CD4-positive, CD25-positive, alpha-beta regulatory T cell (primary cell): ENCODE data around the gene FN3K. TPM values are rescaled to one million over a fixed set of nuclear protein-coding genes. Genes with fewer than 3 reads are reported as not detected.

Experiments
- ATAC-seq, 2 donors: fragments of 150-1000 bp; cut with Tn5 transposase; one replicate each; pipeline ENCODE4 v1.10.0; 2021; ENCODE audit warnings: low read depth in 2 of 2, moderate number of reproducible peaks in 2 of 2, moderate library complexity in 1 of 2
- DNase-seq, 3 donors: peaks; one replicate each; pipeline versions ENCODE4 v3.0.0 to v3.0.0-alpha.2; 2012 to 2022; ENCODE audit warnings: mixed read lengths in 1 of 3
- H3K27ac ChIP-seq: one replicate; pipeline ENCODE4 v1.7.0; 2013; ENCODE audit warnings: mild to moderate bottlenecking, low read length; ENCODE audit not compliant: insufficient read depth, poor library complexity, severe bottlenecking
- H3K27me3 ChIP-seq: one replicate; pipeline ENCODE4 v1.7.0; 2013; ENCODE audit warnings: low read length; ENCODE audit not compliant: control insufficient read depth, insufficient read depth
- H3K36me3 ChIP-seq: one replicate; pipeline ENCODE4 v1.7.0; 2013; ENCODE audit warnings: mild to moderate bottlenecking, low read length, moderate library complexity; ENCODE audit not compliant: control insufficient read depth, insufficient read depth
- H3K4me1 ChIP-seq: 2 replicates; pipeline ENCODE4 v1.7.0; 2013; ENCODE audit warnings: mild to moderate bottlenecking, low read length; ENCODE audit not compliant: insufficient read depth, control insufficient read depth, poor library complexity, severe bottlenecking
- H3K4me3 ChIP-seq: one replicate; pipeline ENCODE4 v1.7.0; 2013; ENCODE audit warnings: low read depth, mild to moderate bottlenecking, low read length, moderate library complexity
- H3K9me3 ChIP-seq, 2 experiments: 1 replicate in 1 of 2; 2 replicates in 1 of 2; pipeline ENCODE4 v1.7.0; 2013; ENCODE audit warnings: low read length in 2 of 2, mild to moderate bottlenecking in 1 of 2, moderate library complexity in 1 of 2; ENCODE audit not compliant: control insufficient read depth in 2 of 2
- H3K27ac Mint-ChIP-seq, 3 donors: one replicate each; pipeline ENCODE4 v1.8.0; 2020 to 2022; ENCODE audit warnings: mild to moderate bottlenecking in 3 of 3, mixed read lengths in 3 of 3, moderate library complexity in 2 of 3
- H3K27me3 Mint-ChIP-seq: one replicate; pipeline ENCODE4 v1.8.0; 2022; ENCODE audit warnings: mild to moderate bottlenecking, mixed read lengths
- H3K36me3 Mint-ChIP-seq: one replicate; pipeline ENCODE4 v1.8.0; 2020; ENCODE audit warnings: mixed read lengths
- H3K4me1 Mint-ChIP-seq, 4 donors: one replicate each; pipeline ENCODE4 v1.8.0; 2020 to 2022; ENCODE audit warnings: mixed read lengths in 4 of 4, mild to moderate bottlenecking in 1 of 4
- H3K4me3 Mint-ChIP-seq, 4 donors: one replicate each; pipeline ENCODE4 v1.8.0; 2020 to 2022; ENCODE audit warnings: mild to moderate bottlenecking in 4 of 4, mixed read lengths in 4 of 4, moderate library complexity in 3 of 4
- H3K9me3 Mint-ChIP-seq, 7 donors: one replicate each; pipeline ENCODE4 v1.8.0; 2020 to 2022; ENCODE audit warnings: mixed read lengths in 7 of 7, mild to moderate bottlenecking in 3 of 7, moderate library complexity in 2 of 7
- polyA plus RNA-seq, 4 donors: library from polyadenylated mRNA; unstranded; fragments of 300-500 nt; fragmentation: Illumina TruSeq; gene quantifications; one replicate each; pipeline ENCODE4 v1.2.3, GENCODE V29; 2021
- total RNA-seq: library from RNA; stranded (reverse); gene quantifications from one replicate; pipeline ENCODE4 v1.2.3, GENCODE V29; 2022

The FN3K gene
- total and polyA plus RNA-seq, 5 donors from 2014 or later, result 0.18 to 2.0 (median 0.26) TPM

DNA sequence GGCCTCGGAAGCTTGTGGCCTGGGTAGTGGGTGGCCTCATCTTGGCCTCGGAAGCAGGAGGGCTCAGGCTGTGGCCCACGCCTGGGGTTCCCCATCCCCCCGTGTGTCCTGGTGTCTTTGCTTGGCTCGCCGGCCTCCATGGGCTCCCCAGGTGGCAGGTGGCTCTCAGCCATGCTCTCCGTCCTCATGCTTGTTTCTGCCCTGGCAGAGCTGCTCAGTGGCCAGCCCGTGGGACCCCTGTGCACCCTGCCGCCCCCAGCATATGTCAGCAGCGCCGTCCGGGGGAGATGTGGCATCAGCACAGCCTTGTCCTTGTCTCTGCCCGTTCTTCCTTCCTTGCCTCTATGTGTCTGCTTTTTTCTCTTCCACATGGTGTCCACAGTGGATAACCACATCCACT, 55.0 kb downstream of the FN3K start:
- Mint-ChIP-seq H3K27me3 (no peaks in the 10 kb centered on the region), H3K9me3 (no peaks in the 10 kb centered on the region), H3K36me3 (peaks cover 18% of the 10 kb centered on the region), H3K4me1 (peaks cover 0 to 11% (median 4%) of the 10 kb centered on the region in 4 donors), H3K4me3 (peak overlapping the region in 1 of 4 donors; percentile 27), H3K27ac (no peak overlapping the region)
- no peaks in the 10 kb centered on the region for H3K9me3 ChIP-seq
- no peak overlapping the region for H3K4me3 ChIP-seq
- ATAC-seq (no peak), DNase-seq (no peak)
- H3K27ac ChIP-seq, result no peak overlapping the region
- peaks cover 6% of the 10 kb centered on the region for H3K36me3 ChIP-seq
- no peaks in the 10 kb centered on the region for H3K4me1 ChIP-seq
- no peaks in the 10 kb centered on the region for H3K27me3 ChIP-seq

DNA sequence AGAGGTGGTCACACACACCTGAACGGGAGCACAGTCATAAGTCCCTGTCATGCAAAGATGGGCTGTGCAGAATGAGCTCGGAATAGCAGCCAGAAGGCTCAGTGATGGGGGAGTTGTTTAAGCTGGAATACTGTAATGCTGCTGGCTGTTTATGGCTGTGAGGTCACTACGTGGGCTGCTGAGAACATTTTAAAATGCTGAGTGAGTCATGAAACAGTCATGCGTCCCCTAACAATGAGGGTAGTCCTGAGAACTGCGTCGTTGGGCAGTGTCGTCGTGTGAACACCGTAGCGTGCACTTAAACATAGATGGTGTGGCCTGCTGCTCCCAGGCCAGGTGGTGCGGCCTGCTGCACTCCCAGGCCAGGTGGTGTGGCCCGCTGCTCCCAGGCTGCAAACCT, 56.1 kb downstream of the FN3K start:
- Histone ChIP-seq H3K9me3 (no peaks in the 10 kb centered on the region), H3K36me3 (peaks cover 6% of the 10 kb centered on the region), H3K4me1 (no peaks in the 10 kb centered on the region), H3K4me3 (no peak overlapping the region), H3K27me3 (no peaks in the 10 kb centered on the region), H3K27ac (no peak overlapping the region)
- Mint-ChIP-seq H3K4me3 (no peak overlapping the region), H3K36me3 (peaks cover 18% of the 10 kb centered on the region), H3K27me3 (no peaks in the 10 kb centered on the region), H3K9me3 (no peaks in the 10 kb centered on the region), H3K4me1 (peaks cover 0 to 11% (median 5%) of the 10 kb centered on the region in 4 donors), H3K27ac (peak overlapping the region in 1 of 3 donors; percentile 51)
- ATAC-seq (no peak), DNase-seq (no peak)

DNA sequence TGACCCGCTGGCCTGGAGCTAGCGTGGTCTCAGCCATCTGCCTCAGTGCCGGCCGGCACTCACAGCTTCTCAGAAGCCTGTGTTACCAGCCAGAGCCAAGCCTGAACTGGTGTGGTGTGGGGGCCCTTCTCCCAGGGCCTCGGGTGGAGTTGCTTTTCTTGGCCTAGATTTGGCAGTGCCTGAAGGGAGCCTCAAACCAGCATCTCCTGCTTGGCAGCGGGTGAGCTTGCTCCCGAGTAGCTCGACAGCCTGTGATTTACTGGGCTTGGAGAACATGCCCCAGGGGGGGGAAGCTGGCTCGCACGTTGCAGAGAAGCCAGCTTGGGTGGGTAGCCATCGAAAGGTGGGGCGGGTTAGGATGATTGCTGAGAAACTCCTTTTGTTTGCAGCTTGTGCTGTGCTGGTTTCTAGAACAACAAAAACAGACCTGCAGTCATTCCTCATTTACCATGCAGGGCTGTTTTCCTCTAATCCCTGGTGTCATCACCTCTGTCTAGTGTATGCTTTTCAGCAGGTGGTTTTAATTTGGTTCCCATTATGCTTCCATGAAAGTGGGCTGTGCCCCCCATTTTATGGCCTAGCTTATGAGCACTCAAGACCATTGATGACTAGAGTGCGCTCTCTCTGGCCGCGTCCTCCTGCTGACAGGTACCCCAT, 58.7 kb downstream of the FN3K start:
- H3K4me1 ChIP-seq, result no peaks in the 10 kb centered on the region
- H3K4me3 Mint-ChIP-seq, result no peak overlapping the region
- H3K36me3 Mint-ChIP-seq, result peaks cover 10% of the 10 kb centered on the region
- no peaks in the 10 kb centered on the region for H3K9me3 Mint-ChIP-seq
- no peak overlapping the region for H3K4me3 ChIP-seq
- H3K27ac Mint-ChIP-seq, result peak overlapping the region in 1 of 3 donors; percentile 47
- DNase-seq (no peak), ATAC-seq (no peak)
- peaks cover 6% of the 10 kb centered on the region for H3K36me3 ChIP-seq
- no peaks in the 10 kb centered on the region for H3K9me3 ChIP-seq
- H3K27me3 ChIP-seq, result no peaks in the 10 kb centered on the region
- H3K27ac ChIP-seq, result no peak overlapping the region
- no peaks in the 10 kb centered on the region for H3K27me3 Mint-ChIP-seq
- peaks cover 0 to 8% (median 7%) of the 10 kb centered on the region in 4 donors for H3K4me1 Mint-ChIP-seq

DNA sequence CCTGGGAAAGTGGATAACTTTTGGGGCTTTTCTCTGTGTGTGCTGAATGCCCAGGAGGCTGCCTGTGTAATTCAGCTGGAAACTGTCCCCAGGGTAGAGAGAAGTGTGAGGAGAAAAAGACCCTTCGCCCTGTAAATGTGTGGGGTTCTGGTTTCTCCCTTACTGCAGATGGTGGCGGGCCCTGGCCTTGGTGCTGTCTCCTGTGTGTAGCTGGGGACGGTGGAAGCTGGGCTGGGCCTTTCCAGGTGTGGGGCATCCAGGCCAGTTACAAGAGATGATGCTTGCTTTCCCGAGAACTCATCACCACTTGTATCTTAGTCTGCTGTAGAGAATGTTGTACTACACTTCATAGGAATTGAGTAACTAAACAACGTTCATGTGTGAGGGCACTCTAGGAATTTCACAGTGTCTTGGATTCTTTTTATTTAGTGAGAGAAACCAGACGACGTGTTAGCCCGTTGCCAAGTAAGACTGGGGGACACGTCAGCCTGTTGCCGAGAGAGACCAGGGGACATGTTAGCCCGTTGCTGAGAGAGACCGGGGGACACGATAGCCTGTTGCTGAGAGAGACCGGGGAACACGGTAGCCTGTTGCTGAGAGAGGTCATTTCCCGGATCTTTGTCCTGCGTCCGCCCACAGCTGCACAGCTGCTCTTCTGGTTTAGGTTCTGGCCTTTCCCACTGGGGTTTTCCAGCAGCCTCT, 59.5 kb downstream of the FN3K start:
- Histone ChIP-seq H3K27ac (no peak overlapping the region), H3K4me3 (no peak overlapping the region), H3K9me3 (no peaks in the 10 kb centered on the region), H3K4me1 (no peaks in the 10 kb centered on the region), H3K27me3 (no peaks in the 10 kb centered on the region), H3K36me3 (peaks cover 6% of the 10 kb centered on the region)
- DNase-seq (no peak), ATAC-seq (no peak)
- Mint-ChIP-seq H3K4me3 (no peak overlapping the region), H3K9me3 (no peaks in the 10 kb centered on the region), H3K4me1 (peaks cover 0 to 8% (median 5%) of the 10 kb centered on the region in 4 donors), H3K36me3 (peaks cover 8% of the 10 kb centered on the region), H3K27ac (peak overlapping the region in 1 of 3 donors; percentile 47), H3K27me3 (no peaks in the 10 kb centered on the region)

DNA sequence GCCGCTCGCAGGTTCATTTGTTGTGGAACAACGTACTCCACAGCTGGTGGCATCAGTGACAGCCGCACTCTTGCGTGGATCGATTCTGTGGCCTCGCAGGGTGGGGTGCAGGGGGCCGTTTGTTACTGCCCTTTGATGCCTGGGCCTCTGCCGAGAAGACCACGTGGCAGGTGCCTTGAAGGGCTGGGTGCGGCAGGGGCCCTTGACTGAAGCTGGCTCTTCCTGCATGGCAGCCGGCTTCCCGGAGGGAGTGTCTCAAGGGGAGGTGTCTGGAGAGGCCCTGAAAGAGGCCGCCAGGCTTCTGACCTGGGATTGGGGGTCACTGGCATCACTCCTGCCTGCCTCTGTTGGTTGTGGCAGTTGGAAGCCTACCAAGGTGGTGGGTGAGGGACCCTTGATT, 60.2 kb downstream of the FN3K start:
- Histone ChIP-seq H3K4me1 (no peaks in the 10 kb centered on the region), H3K4me3 (no peak overlapping the region), H3K36me3 (peaks cover 7% of the 10 kb centered on the region), H3K27ac (no peak overlapping the region), H3K27me3 (no peaks in the 10 kb centered on the region), H3K9me3 (no peaks in the 10 kb centered on the region)
- peaks cover 10% of the 10 kb centered on the region for H3K36me3 Mint-ChIP-seq
- H3K9me3 Mint-ChIP-seq, result no peaks in the 10 kb centered on the region
- no peak overlapping the region for H3K27ac Mint-ChIP-seq
- no peak overlapping the region for H3K4me3 Mint-ChIP-seq
- H3K27me3 Mint-ChIP-seq, result no peaks in the 10 kb centered on the region
- ATAC-seq, result no peak
- peaks cover 0 to 6% (median 5%) of the 10 kb centered on the region in 4 donors for H3K4me1 Mint-ChIP-seq
- no peak for DNase-seq

DNA sequence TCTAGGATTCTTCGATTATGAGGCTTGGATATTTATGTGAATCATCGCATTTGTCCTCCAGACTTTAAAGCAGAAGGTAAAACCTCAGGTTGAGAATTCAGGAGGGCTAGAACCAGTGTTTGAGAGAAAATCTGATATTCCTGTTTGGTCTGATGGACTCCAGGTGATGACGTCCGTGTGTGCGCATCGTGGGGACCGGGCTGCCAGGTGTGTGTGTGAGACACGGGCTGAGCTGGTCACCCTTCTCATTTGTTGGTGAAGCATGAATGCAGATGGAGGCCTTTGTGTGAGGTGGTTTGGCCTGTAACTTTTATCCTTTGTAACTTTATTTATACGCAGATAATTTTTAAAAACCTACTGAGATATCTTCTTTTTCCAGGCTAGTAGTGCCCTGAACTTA, 61.6 kb downstream of the FN3K start:
- ATAC-seq (no peak), DNase-seq (no peak)
- Mint-ChIP-seq H3K9me3 (no peaks in the 10 kb centered on the region), H3K27ac (peak overlapping the region; percentile 23 to 58 (median 40)), H3K27me3 (no peaks in the 10 kb centered on the region), H3K36me3 (peaks cover 14% of the 10 kb centered on the region), H3K4me3 (no peak overlapping the region), H3K4me1 (peaks cover 3 to 6% (median 4%) of the 10 kb centered on the region in 4 donors)
- H3K4me3 ChIP-seq, result no peak overlapping the region
- H3K36me3 ChIP-seq, result peaks cover 8% of the 10 kb centered on the region
- no peak overlapping the region for H3K27ac ChIP-seq
- no peaks in the 10 kb centered on the region for H3K27me3 ChIP-seq
- H3K4me1 ChIP-seq, result no peaks in the 10 kb centered on the region
- H3K9me3 ChIP-seq, result no peaks in the 10 kb centered on the region

DNA sequence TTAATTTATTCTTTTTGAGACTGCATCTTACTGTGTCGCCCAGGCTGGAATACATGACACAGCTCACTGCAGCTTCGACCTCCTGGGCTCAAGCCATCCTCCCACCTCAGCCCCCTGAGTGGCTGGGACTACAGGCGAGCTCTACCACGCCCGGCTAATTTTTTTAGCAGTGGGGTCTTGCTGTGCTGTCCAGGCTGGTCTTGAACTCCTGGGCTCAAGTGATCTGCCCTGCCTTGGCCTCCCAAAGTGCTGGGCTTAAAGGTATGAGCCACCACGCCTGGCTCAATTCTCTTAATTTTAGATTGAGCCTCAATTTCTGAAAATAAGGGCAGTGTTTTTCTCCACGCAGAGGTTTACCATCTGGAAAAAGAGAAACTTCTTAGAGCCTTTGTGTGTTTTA, 63.3 kb downstream of the FN3K start:
- Histone ChIP-seq H3K4me1 (no peaks in the 10 kb centered on the region), H3K9me3 (no peaks in the 10 kb centered on the region), H3K4me3 (no peak overlapping the region), H3K27me3 (no peaks in the 10 kb centered on the region), H3K36me3 (peaks cover 8% of the 10 kb centered on the region), H3K27ac (no peak overlapping the region)
- no peak overlapping the region for H3K27ac Mint-ChIP-seq
- H3K36me3 Mint-ChIP-seq, result peaks cover 18% of the 10 kb centered on the region
- H3K9me3 Mint-ChIP-seq, result no peaks in the 10 kb centered on the region
- no peaks in the 10 kb centered on the region for H3K27me3 Mint-ChIP-seq
- DNase-seq, result no peak
- peaks cover 2 to 6% (median 5%) of the 10 kb centered on the region in 4 donors for H3K4me1 Mint-ChIP-seq
- no peak for ATAC-seq
- H3K4me3 Mint-ChIP-seq, result no peak overlapping the region

DNA sequence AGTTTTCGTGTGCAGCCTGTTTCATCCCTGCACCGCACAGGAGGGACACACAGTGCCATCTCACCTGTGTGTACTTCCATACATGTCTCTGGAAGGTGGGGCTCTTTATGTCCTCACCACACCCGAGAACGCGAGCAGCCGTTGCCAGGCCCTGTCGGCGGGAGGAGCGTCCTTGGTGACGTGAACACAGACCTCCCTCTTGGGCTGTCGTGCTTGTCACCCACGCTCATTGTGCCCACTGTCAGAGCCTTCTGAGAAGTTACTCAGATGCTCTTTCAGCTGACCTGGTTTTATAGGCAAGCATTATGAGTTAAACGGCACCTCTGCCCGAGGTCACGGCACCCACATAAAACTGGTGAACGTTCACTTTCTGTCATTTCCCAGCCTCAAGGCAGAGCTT, 64.2 kb downstream of the FN3K start:
- peaks cover 18% of the 10 kb centered on the region for H3K36me3 Mint-ChIP-seq
- Histone ChIP-seq H3K4me1 (no peaks in the 10 kb centered on the region), H3K27me3 (no peaks in the 10 kb centered on the region), H3K36me3 (peaks cover 8% of the 10 kb centered on the region), H3K4me3 (no peak overlapping the region), H3K9me3 (no peaks in the 10 kb centered on the region), H3K27ac (no peak overlapping the region)
- ATAC-seq, result no peak
- H3K4me1 Mint-ChIP-seq, result peaks cover 2 to 6% (median 5%) of the 10 kb centered on the region in 4 donors
- no peak overlapping the region for H3K4me3 Mint-ChIP-seq
- H3K27ac Mint-ChIP-seq, result peak overlapping the region in 1 of 3 donors; percentile 79
- no peaks in the 10 kb centered on the region for H3K27me3 Mint-ChIP-seq
- H3K9me3 Mint-ChIP-seq, result no peaks in the 10 kb centered on the region
- no peak for DNase-seq
